Measurements from ENCODE around the gene CUL3.
"Not testable (repeated sequence)": the region's sequence is repeated elsewhere in the genome, so short reads cannot be mapped to it uniquely, and the experiment has no call there.

The CUL3 gene

GRCh38 chr2:224602778-224603375 lies 17.7 kb upstream of the CUL3 start:
- H3K4me1 ChIP-seq (ENCODE audit: control insufficient read depth, insufficient read depth, low read length); H3K27me3 ChIP-seq (ENCODE audit: control insufficient read depth in 1 of 2, insufficient read depth in 2 of 2, low read length in 2 of 2); H3K27ac ChIP-seq (ENCODE audit: low read length); H3K4me3 ChIP-seq (ENCODE audit: low read length in 2 of 2); H3K9me3 ChIP-seq (ENCODE audit: control insufficient read depth in 2 of 2, low read length in 2 of 2); H3K36me3 ChIP-seq (ENCODE audit: control insufficient read depth in 2 of 2, insufficient read depth in 2 of 2, low read length in 2 of 2); H3K9ac ChIP-seq (ENCODE audit: low read length in 2 of 2): not testable (repeated sequence)

GRCh38 chr2:224601923-224602322 lies 16.8 kb upstream of the CUL3 start:
- Histone ChIP-seq H3K4me3 (ENCODE audit: low read length in 2 of 2) (no peak overlapping the region), H3K36me3 (ENCODE audit: control insufficient read depth in 2 of 2, insufficient read depth in 2 of 2, low read length in 2 of 2) (no peaks in the 10 kb centered on the region), H3K27ac (ENCODE audit: low read length) (no peak overlapping the region), H3K9me3 (ENCODE audit: control insufficient read depth in 2 of 2, low read length in 2 of 2) (no peaks in the 10 kb centered on the region), H3K4me1 (ENCODE audit: control insufficient read depth, insufficient read depth, low read length) (no peaks in the 10 kb centered on the region), H3K9ac (ENCODE audit: low read length in 2 of 2) (no peak overlapping the region), H3K27me3 (ENCODE audit: control insufficient read depth in 1 of 2, insufficient read depth in 2 of 2, low read length in 2 of 2) (no peaks in the 10 kb centered on the region)

DNA sequence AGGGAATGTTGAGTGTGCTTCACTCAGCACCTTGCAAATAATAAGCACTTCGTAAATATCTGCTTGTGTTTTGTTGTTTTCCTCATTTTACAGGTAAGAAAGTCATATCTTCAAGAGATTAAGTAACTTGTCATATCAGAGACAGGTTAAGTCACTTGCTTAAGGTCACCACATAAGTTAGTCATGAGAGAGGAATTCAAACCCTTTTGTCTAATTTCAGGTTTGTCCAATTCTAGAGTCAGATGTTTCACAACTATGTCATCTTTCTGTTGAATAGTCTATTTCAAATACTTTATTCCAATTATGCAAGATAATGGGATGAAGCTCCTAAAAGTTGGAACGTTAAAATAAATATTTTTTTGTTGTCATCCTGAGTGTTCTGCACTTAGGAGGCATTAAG lies 13.5 kb upstream of the CUL3 start:
- Histone ChIP-seq H3K27me3 (ENCODE audit: control insufficient read depth in 1 of 2, insufficient read depth in 2 of 2, low read length in 2 of 2) (no peaks in the 10 kb centered on the region), H3K9ac (ENCODE audit: low read length in 2 of 2) (no peak overlapping the region), H3K9me3 (ENCODE audit: control insufficient read depth in 2 of 2, low read length in 2 of 2) (no peaks in the 10 kb centered on the region), H3K36me3 (ENCODE audit: control insufficient read depth in 2 of 2, insufficient read depth in 2 of 2, low read length in 2 of 2) (no peaks in the 10 kb centered on the region), H3K4me1 (ENCODE audit: control insufficient read depth, insufficient read depth, low read length) (no peaks in the 10 kb centered on the region), H3K4me3 (ENCODE audit: low read length in 2 of 2) (no peak overlapping the region), H3K27ac (ENCODE audit: low read length) (no peak overlapping the region)

GRCh38 chr2:224596289-224596688 lies 11.1 kb upstream of the CUL3 start:
- no peak overlapping the region for H3K9ac ChIP-seq (ENCODE audit: low read length in 2 of 2)

DNA sequence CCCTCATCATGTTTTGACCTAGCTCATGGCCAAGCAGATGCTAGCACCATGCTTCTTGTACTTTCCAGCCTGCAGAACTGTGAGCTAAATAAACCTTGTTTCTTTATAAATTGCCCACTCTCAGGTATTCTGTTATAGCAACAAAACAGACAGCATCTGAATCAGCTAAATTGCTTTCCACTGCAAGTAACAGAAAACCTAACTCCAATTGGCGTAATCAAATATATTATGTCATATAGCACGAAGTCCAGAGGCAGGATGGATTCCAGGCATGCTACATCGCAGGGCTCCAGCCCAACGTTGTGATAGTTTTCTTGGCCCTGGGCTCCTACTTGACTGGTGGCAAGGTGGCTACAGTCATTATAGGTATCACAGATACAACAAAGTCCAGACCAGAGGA lies 10.4 kb upstream of the CUL3 start:
- no peaks in the 10 kb centered on the region for H3K9me3 ChIP-seq (ENCODE audit: control insufficient read depth in 2 of 2, low read length in 2 of 2)
- no peaks in the 10 kb centered on the region for H3K36me3 ChIP-seq (ENCODE audit: control insufficient read depth in 2 of 2, insufficient read depth in 2 of 2, low read length in 2 of 2)
- H3K4me1 ChIP-seq (ENCODE audit: control insufficient read depth, insufficient read depth, low read length), result no peaks in the 10 kb centered on the region
- H3K27ac ChIP-seq (ENCODE audit: low read length), result no peak overlapping the region
- no peaks in the 10 kb centered on the region for H3K27me3 ChIP-seq (ENCODE audit: control insufficient read depth in 1 of 2, insufficient read depth in 2 of 2, low read length in 2 of 2)
- H3K4me3 ChIP-seq (ENCODE audit: low read length in 2 of 2), result no peak overlapping the region
- H3K9ac ChIP-seq (ENCODE audit: low read length in 2 of 2), result no peak overlapping the region

More at GRCh38 chr2:224596289-224596688, 11.1 kb upstream of the CUL3 start:
- Histone ChIP-seq H3K4me3 (ENCODE audit: low read length in 2 of 2) (no peak overlapping the region), H3K27ac (ENCODE audit: low read length) (no peak overlapping the region), H3K27me3 (ENCODE audit: control insufficient read depth in 1 of 2, insufficient read depth in 2 of 2, low read length in 2 of 2) (no peaks in the 10 kb centered on the region), H3K9me3 (ENCODE audit: control insufficient read depth in 2 of 2, low read length in 2 of 2) (no peaks in the 10 kb centered on the region), H3K4me1 (ENCODE audit: control insufficient read depth, insufficient read depth, low read length) (no peaks in the 10 kb centered on the region), H3K36me3 (ENCODE audit: control insufficient read depth in 2 of 2, insufficient read depth in 2 of 2, low read length in 2 of 2) (no peaks in the 10 kb centered on the region)

GRCh38 chr2:224594840-224595239 lies 9.7 kb upstream of the CUL3 start:
- Histone ChIP-seq H3K36me3 (ENCODE audit: control insufficient read depth in 2 of 2, insufficient read depth in 2 of 2, low read length in 2 of 2) (no peaks in the 10 kb centered on the region), H3K27ac (ENCODE audit: low read length) (no peak overlapping the region)

DNA sequence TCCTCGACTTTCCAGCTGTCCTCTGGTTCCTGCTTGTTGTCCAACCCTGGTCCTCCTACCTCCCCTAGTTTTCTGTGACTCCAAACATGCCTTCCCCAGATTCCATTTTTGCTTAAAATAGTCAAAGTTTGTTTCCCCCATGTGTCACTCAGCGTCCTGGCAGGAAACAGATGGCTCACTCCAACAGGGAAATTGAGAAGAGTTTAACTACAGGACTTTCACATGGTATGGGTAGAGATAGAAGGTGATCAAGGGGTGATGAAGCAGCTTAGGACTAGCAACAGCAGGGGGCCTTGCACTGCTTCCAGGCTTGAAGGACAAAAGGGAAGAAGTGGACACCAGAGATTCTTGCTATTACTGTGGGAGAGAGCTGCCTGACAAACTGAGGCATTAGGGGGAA lies 6.1 kb upstream of the CUL3 start:
- H3K9ac ChIP-seq (ENCODE audit: low read length in 2 of 2), result no peak overlapping the region
- H3K9me3 ChIP-seq (ENCODE audit: control insufficient read depth in 2 of 2, low read length in 2 of 2), result no peaks in the 10 kb centered on the region
- H3K27me3 ChIP-seq (ENCODE audit: control insufficient read depth in 1 of 2, insufficient read depth in 2 of 2, low read length in 2 of 2), result no peaks in the 10 kb centered on the region
- H3K36me3 ChIP-seq (ENCODE audit: control insufficient read depth in 2 of 2, insufficient read depth in 2 of 2, low read length in 2 of 2), result no peaks in the 10 kb centered on the region
- no peak overlapping the region for H3K27ac ChIP-seq (ENCODE audit: low read length)
- H3K4me1 ChIP-seq (ENCODE audit: control insufficient read depth, insufficient read depth, low read length), result no peaks in the 10 kb centered on the region
- no peak overlapping the region for H3K4me3 ChIP-seq (ENCODE audit: low read length in 2 of 2)

More at GRCh38 chr2:224594840-224595239, 9.7 kb upstream of the CUL3 start:
- H3K9ac ChIP-seq (ENCODE audit: low read length in 2 of 2), result no peak overlapping the region
- no peak overlapping the region for H3K4me3 ChIP-seq (ENCODE audit: low read length in 2 of 2)
- no peaks in the 10 kb centered on the region for H3K4me1 ChIP-seq (ENCODE audit: control insufficient read depth, insufficient read depth, low read length)
- H3K9me3 ChIP-seq (ENCODE audit: control insufficient read depth in 2 of 2, low read length in 2 of 2), result no peaks in the 10 kb centered on the region
- H3K27me3 ChIP-seq (ENCODE audit: control insufficient read depth in 1 of 2, insufficient read depth in 2 of 2, low read length in 2 of 2), result no peaks in the 10 kb centered on the region

DNA sequence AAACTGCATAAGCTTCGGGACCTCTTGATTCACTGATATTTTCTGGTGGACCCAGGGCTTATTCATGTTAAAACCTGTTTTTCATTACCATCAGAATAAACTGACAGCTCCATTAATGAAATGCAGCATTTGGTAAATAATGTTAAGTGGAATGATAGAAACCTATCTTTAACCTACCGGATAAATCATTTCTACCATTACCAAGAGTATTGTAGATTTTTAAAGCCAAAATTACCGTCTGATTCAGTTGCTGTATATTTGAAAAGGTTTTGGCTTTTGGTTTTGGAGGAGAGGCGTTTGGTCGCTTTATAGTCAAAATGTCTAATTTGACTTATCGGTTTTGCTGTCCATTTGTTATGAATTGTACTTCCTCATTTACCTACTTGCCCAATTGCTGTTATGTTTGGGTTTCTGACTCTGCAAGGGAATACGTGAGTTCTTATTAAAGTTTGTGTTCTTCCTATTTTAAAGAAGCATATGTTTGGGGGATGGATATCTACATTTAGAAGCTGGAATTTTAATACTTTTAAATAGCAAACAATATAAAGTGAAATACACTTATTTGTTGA lies 1.0 kb upstream of the CUL3 start:
- peak overlapping the region; percentile 3 to 60 for H3K9ac ChIP-seq (ENCODE audit: low read length in 2 of 2)

GRCh38 chr2:224584785-224585210 lies 365 bp downstream of the CUL3 start:
- H3K27ac ChIP-seq (ENCODE audit: low read length), result peak overlapping the region; percentile 50
- no peaks in the 10 kb centered on the region for H3K27me3 ChIP-seq (ENCODE audit: control insufficient read depth in 1 of 2, insufficient read depth in 2 of 2, low read length in 2 of 2)
- peaks cover 10% of the 10 kb centered on the region for H3K4me1 ChIP-seq (ENCODE audit: control insufficient read depth, insufficient read depth, low read length)
- H3K4me3 ChIP-seq (ENCODE audit: low read length in 2 of 2), result peak overlapping the region; percentile 50 to 92
- H3K9me3 ChIP-seq (ENCODE audit: control insufficient read depth in 2 of 2, low read length in 2 of 2), result no peaks in the 10 kb centered on the region
- peak overlapping the region; percentile 74 to 78 for H3K9ac ChIP-seq (ENCODE audit: low read length in 2 of 2)
- H3K36me3 ChIP-seq (ENCODE audit: control insufficient read depth in 2 of 2, insufficient read depth in 2 of 2, low read length in 2 of 2), result no peaks in the 10 kb centered on the region

More for the DNA sequence above, 1.0 kb upstream of the CUL3 start:
- Histone ChIP-seq H3K27ac (ENCODE audit: low read length) (no peak overlapping the region), H3K4me1 (ENCODE audit: control insufficient read depth, insufficient read depth, low read length) (peaks cover 10% of the 10 kb centered on the region), H3K36me3 (ENCODE audit: control insufficient read depth in 2 of 2, insufficient read depth in 2 of 2, low read length in 2 of 2) (no peaks in the 10 kb centered on the region), H3K9me3 (ENCODE audit: control insufficient read depth in 2 of 2, low read length in 2 of 2) (no peaks in the 10 kb centered on the region), H3K27me3 (ENCODE audit: control insufficient read depth in 1 of 2, insufficient read depth in 2 of 2, low read length in 2 of 2) (no peaks in the 10 kb centered on the region), H3K4me3 (ENCODE audit: low read length in 2 of 2) (peak overlapping the region; percentile 81 to 92)

GRCh38 chr2:224584111-224584784 lies 915 bp downstream of the CUL3 start:
- Histone ChIP-seq H3K27me3 (ENCODE audit: control insufficient read depth in 1 of 2, insufficient read depth in 2 of 2, low read length in 2 of 2) (no peaks in the 10 kb centered on the region), H3K9ac (ENCODE audit: low read length in 2 of 2) (peak overlapping the region; percentile 78 to 83), H3K4me3 (ENCODE audit: low read length in 2 of 2) (peak overlapping the region; percentile 92), H3K4me1 (ENCODE audit: control insufficient read depth, insufficient read depth, low read length) (peaks cover 14% of the 10 kb centered on the region), H3K9me3 (ENCODE audit: control insufficient read depth in 2 of 2, low read length in 2 of 2) (no peaks in the 10 kb centered on the region), H3K27ac (ENCODE audit: low read length) (no peak overlapping the region), H3K36me3 (ENCODE audit: control insufficient read depth in 2 of 2, insufficient read depth in 2 of 2, low read length in 2 of 2) (no peaks in the 10 kb centered on the region)

DNA sequence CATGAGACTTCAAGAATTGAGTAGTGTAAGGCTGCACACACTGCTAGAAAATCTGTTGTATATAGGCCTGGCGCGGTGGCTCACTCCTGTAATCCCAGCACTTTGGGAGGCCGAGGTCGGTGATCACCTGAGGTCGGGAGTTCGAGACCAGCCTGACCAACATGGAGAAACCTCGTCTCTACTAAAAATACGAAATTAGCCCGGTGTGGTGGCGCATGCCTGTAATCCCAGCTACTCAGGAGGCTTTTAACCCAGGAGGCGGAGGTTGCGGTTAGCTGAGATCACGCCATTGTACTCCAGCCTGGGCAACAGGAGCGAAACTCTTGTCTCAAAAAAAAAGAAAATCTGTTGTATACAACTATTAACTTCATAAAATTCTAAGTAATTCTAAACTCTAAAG lies 2.1 kb downstream of the CUL3 start:
- peaks cover 14% of the 10 kb centered on the region for H3K4me1 ChIP-seq (ENCODE audit: control insufficient read depth, insufficient read depth, low read length)
- not testable (repeated sequence) for H3K9ac ChIP-seq (ENCODE audit: low read length in 2 of 2)

More for the DNA sequence above, 2.1 kb downstream of the CUL3 start:
- not testable (repeated sequence) for H3K27me3 ChIP-seq (ENCODE audit: control insufficient read depth in 1 of 2, insufficient read depth in 2 of 2, low read length in 2 of 2); H3K27ac ChIP-seq (ENCODE audit: low read length); H3K9me3 ChIP-seq (ENCODE audit: control insufficient read depth in 2 of 2, low read length in 2 of 2); H3K36me3 ChIP-seq (ENCODE audit: control insufficient read depth in 2 of 2, insufficient read depth in 2 of 2, low read length in 2 of 2)
- H3K4me3 ChIP-seq (ENCODE audit: low read length in 2 of 2), result peak overlapping the region; percentile 1 to 92
